ENCODE measurements around the gene TCTN1. TPM values are rescaled to one million over a fixed set of nuclear protein-coding genes. Genes with fewer than 3 reads are reported as not detected.

Gene TCTN1
- total RNA-seq, 1 experiment from 2014 or later, result 27.0 TPM

DNA sequence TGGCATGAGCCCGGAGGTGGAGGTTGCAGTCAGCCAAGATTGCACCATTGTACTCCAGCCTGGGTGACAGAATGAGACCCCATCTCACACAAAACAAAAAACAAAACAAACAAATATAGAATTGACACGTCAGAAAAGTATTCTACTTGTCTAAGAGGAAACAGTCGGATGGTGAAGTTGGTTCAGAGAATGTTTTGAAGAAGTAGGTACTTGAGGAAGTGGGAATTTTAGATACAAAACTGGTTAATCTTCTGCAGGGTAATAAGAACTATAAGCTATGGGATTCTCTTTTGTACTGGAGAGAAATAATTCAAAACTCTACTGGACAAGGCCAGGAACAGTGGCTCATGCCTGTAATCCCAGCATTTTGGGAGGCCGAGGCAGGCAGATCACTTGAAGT is 14.6 kb upstream of the TCTN1 start:
- no peak overlapping the region for H3K4me2 ChIP-seq (ENCODE audit: low read length)
- ChIA-PET CTCF (interaction anchor here (1.0 to 5.6 kb wide), 6 partner anchors 13 to 795 kb away, joined by 3 to 57 read pairs (median 22); partner anchors contain the start of genes ARPC3, FAM216A and GPN3), POLR2A (interaction anchor here (1.3 kb wide), 1 partner anchor 131 kb away, joined by 4 read pairs; the partner anchor contains the start of genes FAM216A and GPN3), RAD21 (ENCODE audit: low non-redundant PET in 1 of 2, low total read pairs in 2 of 2, uncharacterized antibody in 2 of 2, unreplicated experiment in 2 of 2) (interaction anchor here in 1 of 2 experiments (1.5 kb wide), 1 partner anchor 149 kb away, joined by 4 read pairs; the partner anchor contains the start of gene ARPC3)
- H3K9me2 ChIP-seq (ENCODE audit: insufficient read depth), result no peaks in the 10 kb centered on the region
- no peak overlapping the region for H3K9ac ChIP-seq (ENCODE audit: low read length)
- no peak overlapping the region for H3K27ac ChIP-seq (ENCODE audit: low read depth, low read length)
- ATAC-seq, result no peak
- H3K9me3 ChIP-seq (ENCODE audit: control insufficient read depth in 1 of 2, insufficient read depth in 1 of 2, low read depth in 1 of 2, low read length in 2 of 2), result no peaks in the 10 kb centered on the region
- TF ChIP-seq, protein P1, sequence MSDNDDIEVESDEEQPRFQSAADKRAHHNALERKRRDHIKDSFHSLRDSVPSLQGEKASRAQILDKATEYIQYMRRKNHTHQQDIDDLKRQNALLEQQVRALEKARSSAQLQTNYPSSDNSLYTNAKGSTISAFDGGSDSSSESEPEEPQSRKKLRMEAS (IDR thresholded peaks at IDR 0.05), result no peak
- TF ChIP-seq POLR2A (IDR thresholded peaks at IDR 0.05; ENCODE audit: borderline replicate concordance, extremely low read depth, insufficient read depth, insufficient read length), result no peak
- no peak for TF ChIP-seq TCF7L2 (IDR thresholded peaks at IDR 0.05; ENCODE audit: borderline replicate concordance, extremely low read depth, insufficient read depth, insufficient read length)
- TF ChIP-seq CBX3 (IDR thresholded peaks at IDR 0.05; ENCODE audit: low read depth), result no peak
- TF ChIP-seq, protein P2, sequence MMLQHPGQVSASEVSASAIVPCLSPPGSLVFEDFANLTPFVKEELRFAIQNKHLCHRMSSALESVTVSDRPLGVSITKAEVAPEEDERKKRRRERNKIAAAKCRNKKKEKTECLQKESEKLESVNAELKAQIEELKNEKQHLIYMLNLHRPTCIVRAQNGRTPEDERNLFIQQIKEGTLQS (IDR thresholded peaks at IDR 0.05), result no peak
- H3K27me3 ChIP-seq (ENCODE audit: insufficient read depth, low read length), result no peaks in the 10 kb centered on the region
- no peak for DNase-seq (ENCODE audit: low read depth, low spot score)
- no peak overlapping the region for H3K4me3 ChIP-seq (replicated peaks in 1 of 2; ENCODE audit: low read depth in 1 of 2, low read length in 2 of 2)
- peaks cover 0 to 3% of the 10 kb centered on the region in 2 experiments; a peak in 1 of 4 replicates for H3K4me1 ChIP-seq (ENCODE audit: control insufficient read depth in 1 of 2, insufficient read depth in 2 of 2, low read length in 2 of 2)
- no peak overlapping the region for H2AFZ ChIP-seq (ENCODE audit: low read depth, low read length, poor library complexity, severe bottlenecking)
- no peaks in the 10 kb centered on the region for H3K36me3 ChIP-seq (ENCODE audit: control insufficient read depth in 1 of 2, insufficient read depth in 2 of 2, low read length in 2 of 2)
- no peaks in the 10 kb centered on the region for H3K79me2 ChIP-seq (ENCODE audit: insufficient read depth, low read length)
- intact Hi-C loops (cut with micrococcal nuclease), result no loop called here
- BruUV-seq (replicated peaks), result no TSS peak
- no peaks in the 10 kb centered on the region for H4K20me1 ChIP-seq (ENCODE audit: insufficient read depth)

DNA sequence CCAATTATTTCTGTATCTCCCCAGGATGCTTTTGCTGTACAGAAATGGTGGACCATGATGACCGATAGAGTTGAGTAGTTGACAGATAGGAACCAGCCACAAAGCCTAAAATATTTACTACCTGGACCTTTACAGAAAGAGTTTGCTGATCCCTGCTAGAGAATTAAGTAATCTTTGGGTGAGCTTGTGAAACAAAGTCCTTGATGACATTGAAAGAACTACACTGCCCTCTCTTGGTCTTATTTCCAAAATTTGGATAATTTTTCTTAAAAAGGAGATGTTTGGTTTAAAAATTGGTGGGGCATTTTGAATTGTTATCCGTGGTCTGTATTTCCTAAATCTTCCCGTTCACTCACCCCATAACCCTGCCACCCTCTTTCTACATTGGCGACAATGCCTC is 13.7 kb upstream of the TCTN1 start:
- Histone ChIP-seq H3K79me2 (ENCODE audit: insufficient read depth, low read length) (no peaks in the 10 kb centered on the region), H3K4me3 (replicated peaks in 1 of 2; ENCODE audit: low read depth in 1 of 2, low read length in 2 of 2) (no peak overlapping the region), H3K9me2 (ENCODE audit: insufficient read depth) (no peaks in the 10 kb centered on the region), H3K4me1 (ENCODE audit: control insufficient read depth in 1 of 2, insufficient read depth in 2 of 2, low read length in 2 of 2) (peaks cover 0 to 3% of the 10 kb centered on the region in 2 experiments; a peak in 1 of 4 replicates), H3K9me3 (ENCODE audit: control insufficient read depth in 1 of 2, insufficient read depth in 1 of 2, low read depth in 1 of 2, low read length in 2 of 2) (no peaks in the 10 kb centered on the region), H3K27me3 (ENCODE audit: insufficient read depth, low read length) (no peaks in the 10 kb centered on the region), H3K27ac (ENCODE audit: low read depth, low read length) (no peak overlapping the region), H3K4me2 (ENCODE audit: low read length) (no peak overlapping the region), H3K36me3 (ENCODE audit: control insufficient read depth in 1 of 2, insufficient read depth in 2 of 2, low read length in 2 of 2) (no peaks in the 10 kb centered on the region), H3K9ac (ENCODE audit: low read length) (no peak overlapping the region), H2AFZ (ENCODE audit: low read depth, low read length, poor library complexity, severe bottlenecking) (peak overlapping the region; percentile 47), H4K20me1 (ENCODE audit: insufficient read depth) (no peaks in the 10 kb centered on the region)
- ChIA-PET POLR2A (interaction anchor here (1.5 to 2.9 kb wide), 2 partner anchors 131 to 150 kb away, joined by 5 to 10 read pairs; partner anchors contain the start of genes ARPC3, FAM216A and GPN3), CTCF (interaction anchor here (0.7 to 5.6 kb wide), 16 partner anchors 14 to 796 kb away, joined by 3 to 57 read pairs (median 5); partner anchors contain the start of genes ARPC3, FAM216A and GPN3), RAD21 (ENCODE audit: low non-redundant PET in 1 of 2, low total read pairs in 2 of 2, uncharacterized antibody in 2 of 2, unreplicated experiment in 2 of 2) (interaction anchor here in 1 of 2 experiments (0.7 to 1.5 kb wide), 3 partner anchors 87 to 220 kb away, joined by 3 to 4 read pairs (median 3); partner anchors contain the start of gene ARPC3)
- ATAC-seq (peak; percentile 49; the same call in 1 of the 2 replicates), DNase-seq (ENCODE audit: low read depth, low spot score) (peak; percentile 55)
- intact Hi-C loops (cut with micrococcal nuclease), result loop anchor here (1.0 to 10.0 kb wide), 2 partner anchors 48 to 285 kb away; no protein-coding TSS in a partner anchor
- BruUV-seq (replicated peaks), result no TSS peak
- TF ChIP-seq POLR2A (IDR thresholded peaks at IDR 0.05; ENCODE audit: borderline replicate concordance, extremely low read depth, insufficient read depth, insufficient read length), result no peak
- peak; percentile 94 for TF ChIP-seq RAD21 (IDR thresholded peaks at IDR 0.05; ENCODE audit: low read depth)
- TF ChIP-seq, protein P3, sequence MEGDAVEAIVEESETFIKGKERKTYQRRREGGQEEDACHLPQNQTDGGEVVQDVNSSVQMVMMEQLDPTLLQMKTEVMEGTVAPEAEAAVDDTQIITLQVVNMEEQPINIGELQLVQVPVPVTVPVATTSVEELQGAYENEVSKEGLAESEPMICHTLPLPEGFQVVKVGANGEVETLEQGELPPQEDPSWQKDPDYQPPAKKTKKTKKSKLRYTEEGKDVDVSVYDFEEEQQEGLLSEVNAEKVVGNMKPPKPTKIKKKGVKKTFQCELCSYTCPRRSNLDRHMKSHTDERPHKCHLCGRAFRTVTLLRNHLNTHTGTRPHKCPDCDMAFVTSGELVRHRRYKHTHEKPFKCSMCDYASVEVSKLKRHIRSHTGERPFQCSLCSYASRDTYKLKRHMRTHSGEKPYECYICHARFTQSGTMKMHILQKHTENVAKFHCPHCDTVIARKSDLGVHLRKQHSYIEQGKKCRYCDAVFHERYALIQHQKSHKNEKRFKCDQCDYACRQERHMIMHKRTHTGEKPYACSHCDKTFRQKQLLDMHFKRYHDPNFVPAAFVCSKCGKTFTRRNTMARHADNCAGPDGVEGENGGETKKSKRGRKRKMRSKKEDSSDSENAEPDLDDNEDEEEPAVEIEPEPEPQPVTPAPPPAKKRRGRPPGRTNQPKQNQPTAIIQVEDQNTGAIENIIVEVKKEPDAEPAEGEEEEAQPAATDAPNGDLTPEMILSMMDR (IDR thresholded peaks at IDR 0.05 in 2 of 3, conservative IDR thresholded peaks at IDR 0.05 in 1 of 3; ENCODE audit: borderline replicate concordance in 1 of 3, insufficient read depth in 1 of 3, low read depth in 2 of 3, low read length in 2 of 3), result peak in 2 of 3 experiments; percentile 52 to 94; a peak in 4 of 6 replicates
- peak; percentile 94 for TF ChIP-seq CEBPB (IDR thresholded peaks at IDR 0.05; ENCODE audit: low read depth)

Data from HCT116 (cell line).